HG03103 (cell line): ENCODE data around the gene DCAF15.

Experiments
- ATAC-seq: cut with Tn5 transposase; IDR thresholded peaks from one replicate; pipeline ENCODE4 v1.9.1; 2021; ENCODE audit warnings: low read depth; ENCODE audit not compliant: unreplicated experiment

The DCAF15 gene

GRCh38 chr19:13929956-13930355 lies 22.4 kb upstream of the DCAF15 start:
- no peak for ATAC-seq

GRCh38 chr19:13930402-13930801 lies 21.9 kb upstream of the DCAF15 start:
- ATAC-seq, result no peak

GRCh38 chr19:13931391-13932148 lies 20.7 kb upstream of the DCAF15 start:
- ATAC-seq, result no peak

GRCh38 chr19:13932149-13932637 lies 20.1 kb upstream of the DCAF15 start:
- no peak for ATAC-seq

GRCh38 chr19:13932911-13933393 lies 19.4 kb upstream of the DCAF15 start:
- ATAC-seq, result no peak

GRCh38 chr19:13934785-13935109 lies 17.6 kb upstream of the DCAF15 start:
- no peak for ATAC-seq

- ATAC-seq, result no peak
Measured at GRCh38 chr19:13935765-13936510, 16.4 kb upstream of the DCAF15 start.

GRCh38 chr19:13937479-13938300 lies 14.6 kb upstream of the DCAF15 start:
- ATAC-seq, result no peak

GRCh38 chr19:13938301-13939064 lies 13.8 kb upstream of the DCAF15 start, which contains the start of gene PODNL1:
Gene PODNL1 (minus strand): TSS chr19:13938417. CDS start chr19:13938181, 236 bp downstream.
- ATAC-seq, result no peak

- no peak for ATAC-seq
Measured at GRCh38 chr19:13942023-13942684, 10.2 kb upstream of the DCAF15 start.

- no peak for ATAC-seq
Measured at GRCh38 chr19:13946414-13946813, 5.9 kb upstream of the DCAF15 start.

- ATAC-seq, result no peak
Measured at GRCh38 chr19:13951043-13951442, 1.3 kb upstream of the DCAF15 start.

GRCh38 chr19:13951799-13952153 lies 533 bp upstream of the DCAF15 start:
- ATAC-seq, result no peak

- ATAC-seq, result no peak
Measured at GRCh38 chr19:13952931-13953531, 722 bp downstream of the DCAF15 start.

- no peak for ATAC-seq
Measured at GRCh38 chr19:13954185-13954584, 1.9 kb downstream of the DCAF15 start.

GRCh38 chr19:13955662-13956364 lies 3.5 kb downstream of the DCAF15 start:
- no peak for ATAC-seq

- no peak for ATAC-seq
Measured at GRCh38 chr19:13956365-13956744, 4.0 kb downstream of the DCAF15 start.

- ATAC-seq, result no peak
Measured at GRCh38 chr19:13957051-13957450, 4.7 kb downstream of the DCAF15 start.

- ATAC-seq, result no peak
Measured at GRCh38 chr19:13958043-13958442, 5.7 kb downstream of the DCAF15 start.
